OCI-LY1 (cell line): ENCODE results near the gene ZNF90.

Source experiments
- EZH2 ChIP-seq: fragments of 200-600 bp; sonication (generic), shearing (Covaris generic); IDR thresholded peaks from 2 replicates; pipeline ENCODE4 v1.8.0; 2017; ENCODE audit warnings: borderline replicate concordance, mixed run types, mild to moderate bottlenecking, antibody characterized with exemption, low read length, moderate library complexity, mixed read lengths
- TF ChIP-seq, protein P1 (sequence below): fragments of 200-600 bp; sonication (generic), shearing (Covaris generic); IDR thresholded peaks from 2 replicates; pipeline ENCODE4 v1.5.1; 2017; ENCODE audit warnings: mild to moderate bottlenecking, antibody characterized with exemption, low read length, moderate library complexity, mixed read lengths

DNA sequence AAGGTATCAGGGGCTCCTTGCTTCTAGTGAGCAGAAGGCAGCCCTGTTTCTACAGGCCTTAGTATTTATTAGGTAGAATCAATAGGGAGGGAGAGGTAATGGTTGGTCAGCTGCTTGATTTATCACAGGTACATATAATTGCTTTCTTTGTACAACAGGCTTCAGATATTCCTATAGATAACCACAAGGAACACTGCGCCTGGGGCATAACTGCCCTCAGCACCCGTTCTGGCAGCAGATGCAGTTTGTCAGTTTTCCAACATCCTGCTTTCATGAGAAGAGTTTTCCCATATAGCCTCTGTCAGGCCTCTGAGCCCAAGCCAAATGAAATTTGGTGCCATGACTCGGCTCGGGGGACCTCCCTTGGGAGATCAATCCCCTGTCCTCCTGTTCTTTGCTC is 76.8 kb downstream of the ZNF90 start:
- TF ChIP-seq, protein P1, sequence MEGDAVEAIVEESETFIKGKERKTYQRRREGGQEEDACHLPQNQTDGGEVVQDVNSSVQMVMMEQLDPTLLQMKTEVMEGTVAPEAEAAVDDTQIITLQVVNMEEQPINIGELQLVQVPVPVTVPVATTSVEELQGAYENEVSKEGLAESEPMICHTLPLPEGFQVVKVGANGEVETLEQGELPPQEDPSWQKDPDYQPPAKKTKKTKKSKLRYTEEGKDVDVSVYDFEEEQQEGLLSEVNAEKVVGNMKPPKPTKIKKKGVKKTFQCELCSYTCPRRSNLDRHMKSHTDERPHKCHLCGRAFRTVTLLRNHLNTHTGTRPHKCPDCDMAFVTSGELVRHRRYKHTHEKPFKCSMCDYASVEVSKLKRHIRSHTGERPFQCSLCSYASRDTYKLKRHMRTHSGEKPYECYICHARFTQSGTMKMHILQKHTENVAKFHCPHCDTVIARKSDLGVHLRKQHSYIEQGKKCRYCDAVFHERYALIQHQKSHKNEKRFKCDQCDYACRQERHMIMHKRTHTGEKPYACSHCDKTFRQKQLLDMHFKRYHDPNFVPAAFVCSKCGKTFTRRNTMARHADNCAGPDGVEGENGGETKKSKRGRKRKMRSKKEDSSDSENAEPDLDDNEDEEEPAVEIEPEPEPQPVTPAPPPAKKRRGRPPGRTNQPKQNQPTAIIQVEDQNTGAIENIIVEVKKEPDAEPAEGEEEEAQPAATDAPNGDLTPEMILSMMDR = no peak
- no peak for TF ChIP-seq EZH2
